Activated T-cell treated with anti-CD3 and anti-CD28 coated beads, Interleukin-2, amount 50 U/mL, for 48 hours (primary cell): ENCODE measurements around the gene KHDC1.
"Not testable (repeated sequence)": the region's sequence is repeated elsewhere in the genome, so short reads cannot be mapped to it uniquely, and the experiment has no call there.

ENCODE experiments used
- DNase-seq, 2 experiments: peaks; one replicate each; pipeline ENCODE4 v3.0.0-alpha.2; 2020

Gene KHDC1, protein sequence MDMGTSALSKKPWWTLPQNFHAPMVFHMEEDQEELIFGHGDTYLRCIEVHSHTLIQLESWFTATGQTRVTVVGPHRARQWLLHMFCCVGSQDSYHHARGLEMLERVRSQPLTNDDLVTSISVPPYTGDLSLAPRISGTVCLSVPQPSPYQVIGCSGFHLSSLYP

DNA sequence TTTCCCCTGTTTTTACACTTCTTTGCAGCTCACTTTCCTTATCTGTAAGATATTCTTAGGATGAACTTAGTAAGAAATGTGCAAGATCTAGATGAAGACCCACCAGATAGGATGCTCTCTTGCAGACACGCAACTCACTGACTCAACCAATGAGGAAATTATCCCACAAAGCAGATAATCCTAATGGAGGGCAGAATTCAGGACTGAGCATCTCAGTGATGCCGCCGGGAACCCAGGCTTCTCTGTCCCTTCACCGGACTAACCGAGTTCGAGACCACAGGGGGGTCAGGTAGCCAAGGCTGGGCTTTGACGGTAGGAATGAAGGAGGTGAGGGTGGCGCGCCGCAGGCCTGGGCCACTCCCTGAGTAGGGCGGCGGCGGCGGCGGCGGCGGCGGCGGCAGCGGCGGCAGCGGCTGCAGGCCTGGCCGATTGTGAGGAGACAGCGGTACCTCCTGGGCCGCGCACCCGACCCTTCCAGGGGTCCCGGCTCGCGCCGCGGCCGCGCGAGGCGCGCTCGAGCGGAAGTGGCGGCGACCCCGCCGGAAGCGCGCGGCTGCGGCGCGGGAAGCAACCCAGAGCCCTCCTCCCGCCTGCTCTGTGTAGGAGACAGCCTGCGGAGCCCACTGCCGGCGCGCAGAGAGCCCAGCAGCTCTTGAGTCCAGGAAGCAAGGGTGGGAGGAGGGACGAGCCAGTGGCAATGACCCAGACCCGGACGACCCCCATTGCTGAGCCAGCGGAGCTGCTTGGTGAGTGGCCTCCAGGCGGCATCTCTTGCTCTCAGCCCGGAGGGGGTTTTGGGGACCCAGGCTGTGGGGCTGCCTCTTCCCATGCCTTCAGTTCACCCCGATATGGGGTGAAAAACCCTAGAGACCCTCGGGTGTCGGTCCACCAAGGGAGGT is at the start of gene KHDC1:
KHDC1 (minus strand) TSS at position 526 of the 899 bp plus-strand sequence. CDS start 20,679 bp downstream, outside the sequence.
- DNase-seq: peak; percentile 75 to 81

DNA sequence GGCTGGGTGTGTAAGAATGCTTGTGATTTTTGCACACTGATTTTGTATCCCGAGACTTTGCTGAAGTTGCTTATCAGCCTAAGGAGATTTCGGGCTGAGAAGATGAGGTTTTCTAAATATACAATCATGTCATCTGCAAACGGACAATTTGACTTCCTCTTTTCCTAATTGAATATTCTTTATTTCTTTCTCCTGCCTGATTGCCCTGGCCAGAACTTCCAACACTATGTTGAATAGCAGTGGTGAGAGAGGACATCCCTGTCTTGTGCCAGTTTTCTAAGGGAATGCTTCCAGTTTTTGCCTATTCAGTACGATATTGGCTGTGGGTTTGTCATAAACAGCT is 47.5 kb upstream of the KHDC1 start:
- DNase-seq: not testable (repeated sequence)

DNA sequence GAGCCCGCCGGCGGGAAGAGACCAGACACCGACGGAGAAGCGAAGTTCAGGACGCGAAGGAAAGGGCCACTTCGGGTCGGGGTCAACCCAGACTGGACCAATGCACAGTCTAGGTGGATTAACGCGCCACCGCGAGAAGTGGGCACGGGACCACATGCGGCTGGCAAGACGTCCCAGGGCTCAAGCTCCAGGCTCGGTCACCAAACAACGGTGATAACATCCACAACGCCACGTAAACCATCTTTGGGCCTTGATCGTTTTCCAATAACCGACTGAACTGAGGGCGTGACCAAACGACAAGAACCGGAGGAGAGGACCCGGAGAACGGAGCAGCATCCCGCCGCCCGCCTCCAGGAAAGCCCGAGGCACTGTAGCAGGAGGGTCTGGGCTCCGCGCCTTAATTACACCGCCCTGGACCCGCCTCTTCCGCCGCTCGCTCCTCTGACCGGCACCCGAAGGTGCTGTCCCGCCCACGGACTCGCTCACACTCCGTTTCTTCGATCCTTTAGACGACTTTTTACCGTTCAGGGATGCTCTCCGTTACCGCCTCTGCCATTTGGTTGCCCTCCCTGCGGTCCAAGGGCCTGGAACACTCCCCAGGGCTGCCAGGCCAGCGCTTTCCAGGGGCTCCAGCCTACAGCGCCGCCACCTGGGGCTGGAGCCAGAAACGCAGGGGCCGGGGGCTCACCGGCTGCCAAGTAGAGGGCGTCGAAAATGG is 46.9 kb upstream of the KHDC1 start:
- DNase-seq: peak; percentile 77 to 83

DNA sequence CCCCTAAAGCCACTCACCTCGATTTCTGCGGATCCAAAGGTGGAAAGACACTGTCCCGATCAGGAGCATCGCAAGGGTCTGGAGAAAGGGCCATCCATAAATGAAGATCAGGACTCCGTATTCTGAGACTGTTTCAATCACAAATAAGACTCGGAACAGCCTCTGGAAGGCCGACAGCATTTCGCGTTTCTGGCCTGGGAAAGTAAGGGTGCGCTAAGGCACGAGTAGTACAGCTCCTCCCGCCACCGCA is 46.5 kb upstream of the KHDC1 start:
- no peak for DNase-seq

DNA sequence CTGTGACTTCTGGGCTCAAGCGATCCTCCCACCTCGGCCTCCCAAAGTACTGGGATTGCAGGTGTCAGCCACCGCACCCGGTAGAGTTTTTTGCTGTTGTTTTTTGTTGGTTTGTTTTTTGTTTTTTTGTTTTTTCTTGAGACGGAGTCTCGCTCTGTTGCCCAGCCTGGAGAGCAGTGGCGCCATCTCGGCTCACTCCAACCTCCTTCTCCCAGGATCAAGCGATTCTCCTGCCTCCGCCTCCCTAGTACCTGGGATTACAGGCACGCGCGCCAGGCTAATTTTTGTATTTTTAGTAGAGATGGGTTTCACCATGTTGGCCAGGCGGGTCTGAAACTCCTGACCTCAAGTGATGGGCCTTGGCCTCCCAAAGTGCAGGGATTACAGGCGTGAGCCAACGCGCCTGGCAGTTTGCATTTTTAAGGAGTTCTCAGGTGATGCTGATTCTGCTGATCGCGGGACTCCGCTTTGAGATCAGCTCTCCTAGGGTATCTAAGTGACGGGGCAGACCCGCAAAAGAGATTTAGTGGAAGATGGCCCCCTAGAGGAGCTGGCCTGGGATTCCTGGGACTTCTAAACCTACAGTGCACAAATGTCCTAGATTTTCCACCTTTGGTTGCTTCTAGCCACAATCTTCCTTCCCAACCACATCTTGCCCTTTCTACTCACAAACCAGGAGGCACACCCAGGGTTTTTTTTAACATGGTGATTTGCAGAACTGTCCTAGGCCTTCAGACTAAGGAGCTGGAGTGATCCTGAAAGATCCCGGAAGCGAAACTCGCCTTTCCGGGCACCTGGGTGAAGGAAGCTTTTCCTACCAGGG is 45.9 kb upstream of the KHDC1 start:
- DNase-seq: peak; percentile 23 to 25

DNA sequence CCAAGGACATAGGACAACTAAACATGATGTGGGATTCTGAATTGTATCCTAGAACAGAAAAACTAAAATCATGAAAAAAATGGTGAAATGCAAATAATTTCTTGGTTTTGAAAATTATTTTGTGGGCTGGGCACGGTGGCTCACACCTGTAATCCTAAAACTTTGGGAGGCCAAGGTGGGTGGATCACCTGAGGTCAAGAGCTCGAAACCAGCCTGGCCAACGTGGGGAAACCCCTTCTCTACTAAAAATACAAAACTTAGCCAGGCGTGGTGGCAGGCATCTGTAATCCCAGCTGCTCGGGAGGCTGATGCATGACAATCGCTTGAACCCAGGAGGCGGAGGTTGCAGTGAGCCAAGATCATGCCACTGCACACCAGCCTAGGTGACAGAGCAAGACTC is 40.8 kb upstream of the KHDC1 start:
- not testable (repeated sequence) for DNase-seq

DNA sequence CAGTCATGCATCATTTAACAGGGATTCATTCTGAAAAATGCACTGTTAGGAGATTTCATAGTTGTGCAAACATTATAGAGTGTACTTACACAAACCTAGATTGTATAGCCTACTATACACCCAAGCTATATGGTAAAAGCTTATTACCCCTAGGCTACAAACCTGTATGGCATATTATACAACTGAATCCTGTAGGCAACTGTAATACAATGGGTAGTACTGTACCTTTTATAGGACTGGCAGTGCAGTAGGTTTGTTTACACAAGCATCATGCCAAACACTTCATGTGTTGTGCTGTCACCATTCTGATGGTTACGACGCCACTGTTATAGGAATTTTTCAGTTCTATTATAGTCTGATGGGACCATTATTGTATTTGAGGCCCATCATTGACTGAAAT is 39.3 kb upstream of the KHDC1 start:
- no peak for DNase-seq

DNA sequence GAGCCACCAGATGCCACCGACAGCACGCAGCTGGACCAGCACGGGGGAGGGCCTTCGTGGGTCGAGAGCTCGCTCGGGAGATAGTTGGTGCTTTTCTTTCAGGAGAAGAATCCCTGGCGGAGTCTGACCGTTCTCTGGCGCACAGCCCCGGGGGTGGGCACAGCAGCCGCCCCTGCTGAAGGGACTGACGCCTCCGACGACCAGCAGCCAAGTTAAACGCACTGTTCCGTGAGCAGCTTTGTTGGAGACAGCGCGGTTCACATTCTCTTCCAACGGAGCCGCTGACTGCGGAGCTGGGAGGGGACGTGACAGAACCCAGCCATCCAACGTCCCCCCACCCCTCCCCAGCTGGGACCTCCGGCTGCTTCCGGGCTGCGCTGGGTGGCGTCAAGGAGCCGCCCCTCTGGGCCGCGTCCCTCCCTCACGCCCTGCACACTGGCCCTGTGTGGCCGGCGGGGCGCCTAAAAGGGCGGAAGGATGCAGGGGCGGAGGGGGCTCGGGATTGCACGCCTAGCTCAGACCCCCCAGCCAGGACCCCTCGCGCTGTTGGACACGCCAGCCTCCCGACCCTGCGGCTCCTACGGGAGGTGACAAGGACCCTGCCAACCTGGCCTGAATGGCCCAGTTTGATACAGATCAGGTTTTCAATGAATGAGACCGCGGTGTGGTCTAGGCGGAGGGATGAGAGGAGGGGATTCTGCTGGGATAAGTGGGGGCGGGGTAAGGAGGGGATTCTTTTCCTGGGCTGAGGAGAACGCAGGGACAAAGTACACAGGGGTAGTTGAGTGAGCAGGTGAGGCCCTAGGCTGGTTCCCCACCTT is 36.4 kb upstream of the KHDC1 start:
- no peak for DNase-seq

DNA sequence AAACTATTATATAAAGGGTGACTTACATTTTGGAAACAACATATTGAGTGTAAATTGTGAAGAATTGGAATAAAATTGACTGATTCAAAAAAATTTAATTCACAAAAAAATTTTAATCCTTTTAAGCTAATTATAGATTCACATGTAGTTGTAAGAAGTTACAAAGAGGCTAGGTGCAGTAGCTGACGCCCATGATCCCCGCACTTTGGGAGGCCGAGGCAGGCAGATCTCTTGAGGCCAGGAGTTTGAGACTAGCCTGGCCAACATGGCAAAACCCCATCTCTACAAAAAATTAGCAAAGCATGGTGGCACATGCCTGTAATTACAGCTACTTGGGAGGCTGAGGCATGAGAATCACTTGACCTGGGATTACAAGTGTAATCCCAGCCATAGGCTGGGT is 30.3 kb upstream of the KHDC1 start:
- DNase-seq: no peak

DNA sequence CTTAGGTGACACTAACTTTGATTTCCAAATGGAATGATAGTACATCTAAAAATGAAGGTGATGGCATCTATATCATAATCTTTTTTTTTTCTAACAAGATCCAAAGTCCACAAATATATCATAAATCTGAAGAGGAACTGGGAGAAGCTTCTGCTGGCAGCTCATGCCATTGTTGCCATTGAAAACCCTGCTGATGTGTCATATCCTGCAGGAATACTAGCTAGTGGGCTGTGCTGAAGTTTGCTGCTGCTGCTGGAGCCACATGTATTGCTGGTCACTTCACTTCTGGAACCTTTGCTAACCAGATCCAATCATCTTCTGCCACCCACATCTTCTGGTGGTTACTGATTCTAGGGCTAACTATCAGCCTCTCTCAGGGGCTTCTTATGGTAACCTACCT is 27.4 kb upstream of the KHDC1 start:
- no peak for DNase-seq

DNA sequence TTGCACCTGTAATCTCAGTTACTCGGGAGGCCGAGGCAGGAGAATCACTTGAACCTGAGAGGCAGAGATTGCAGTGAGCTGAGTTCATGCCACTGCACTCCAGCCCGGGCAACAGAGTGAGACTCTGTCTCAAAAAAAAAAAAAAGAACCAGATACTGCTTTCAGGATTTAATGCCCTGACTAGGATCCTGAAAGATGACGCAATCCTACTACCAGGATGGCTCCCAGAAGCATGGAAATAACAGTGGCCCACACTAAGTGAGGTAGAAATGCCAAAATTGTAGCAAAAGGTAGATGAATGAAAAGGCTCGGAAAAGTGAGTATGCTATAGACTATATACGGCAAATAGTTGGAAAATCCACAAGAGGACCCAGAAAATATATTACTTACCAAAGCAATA is 23.8 kb upstream of the KHDC1 start:
- DNase-seq: no peak

DNA sequence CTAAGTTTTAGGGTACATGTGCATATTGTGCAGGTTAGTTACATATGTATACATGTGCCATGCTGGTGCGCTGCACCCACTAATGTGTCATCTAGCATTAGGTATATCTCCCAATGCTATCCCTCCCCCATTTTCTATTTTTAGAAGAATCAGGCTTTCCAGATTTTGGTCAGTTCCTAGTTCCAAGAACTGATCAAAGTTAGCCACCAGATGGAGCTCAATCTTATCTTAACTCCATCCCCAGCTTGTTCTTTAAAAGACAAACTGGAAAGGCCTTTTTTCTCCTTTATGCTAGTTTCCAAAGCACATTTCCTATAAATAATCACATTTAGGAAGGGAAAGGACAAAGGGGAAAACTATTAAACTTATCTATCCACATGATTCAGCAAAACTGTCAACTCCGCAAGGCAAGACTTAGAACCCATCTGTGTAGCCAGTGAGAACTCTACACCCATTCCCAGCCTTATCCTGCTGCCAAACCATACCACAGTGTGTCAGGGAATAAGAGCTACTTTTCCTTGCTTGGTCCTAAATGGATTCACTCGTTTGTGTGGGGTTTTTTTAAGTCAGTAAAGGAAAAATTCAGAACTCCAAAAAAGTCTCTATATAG is 22.8 kb upstream of the KHDC1 start:
- DNase-seq: no peak

DNA sequence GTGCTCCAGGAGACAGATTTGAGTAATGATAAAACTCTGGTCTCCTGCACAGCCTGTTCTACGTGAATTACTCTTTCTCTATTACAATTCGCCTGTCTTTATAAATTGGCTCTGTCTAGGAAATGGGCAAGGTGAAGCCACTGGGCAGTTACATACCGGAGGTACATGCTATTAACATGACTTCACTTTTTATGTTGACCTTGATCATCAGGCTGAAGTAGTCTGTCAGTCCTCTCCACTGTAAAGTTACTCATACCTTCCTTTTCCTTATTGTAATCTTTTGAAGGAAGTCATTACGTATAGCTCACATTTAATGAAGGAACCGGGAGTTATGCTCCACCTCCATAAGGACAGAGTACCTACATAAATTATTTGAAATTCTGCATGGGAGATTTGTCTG is 19.9 kb upstream of the KHDC1 start:
- no peak for DNase-seq

DNA sequence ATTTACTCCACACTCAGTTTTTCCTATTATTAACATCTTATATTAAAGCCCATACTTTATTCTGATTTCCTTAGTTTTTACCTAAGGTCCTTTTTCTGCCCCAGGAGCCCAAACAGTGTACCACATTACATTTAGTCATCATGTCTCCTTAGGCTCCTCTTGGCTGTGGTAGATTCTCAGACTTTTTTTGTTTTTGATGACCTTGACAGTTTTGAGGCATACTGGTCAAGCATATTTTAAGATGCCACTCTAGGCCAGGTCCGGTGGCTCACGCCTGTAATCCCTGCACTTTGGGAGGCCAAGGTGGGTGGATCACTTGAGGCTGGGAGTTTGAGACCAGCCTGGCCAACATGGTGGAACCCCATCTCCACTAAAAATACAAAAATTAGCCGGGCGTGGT is 18.7 kb upstream of the KHDC1 start:
- DNase-seq: not testable (repeated sequence)

DNA sequence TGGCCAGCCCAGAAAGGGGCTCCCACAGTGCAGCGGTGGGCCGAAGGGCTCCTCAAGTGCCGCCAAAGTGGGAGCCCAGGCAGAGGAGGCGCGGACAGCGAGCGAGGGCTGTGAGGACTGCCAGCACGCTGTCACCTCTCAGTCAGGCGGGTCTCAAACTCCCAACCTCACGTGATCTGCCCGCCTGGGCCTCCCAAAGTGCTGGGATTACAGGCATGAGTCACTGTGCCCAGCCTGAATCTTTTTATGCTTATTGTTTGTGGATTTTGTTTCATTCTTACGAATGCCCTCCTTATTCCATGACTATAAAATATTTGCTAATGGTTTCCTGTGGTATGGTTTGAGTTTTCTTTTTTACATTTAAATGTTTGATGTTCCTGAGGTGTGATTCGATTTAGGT is 6.3 kb upstream of the KHDC1 start:
- not testable (repeated sequence) for DNase-seq

DNA sequence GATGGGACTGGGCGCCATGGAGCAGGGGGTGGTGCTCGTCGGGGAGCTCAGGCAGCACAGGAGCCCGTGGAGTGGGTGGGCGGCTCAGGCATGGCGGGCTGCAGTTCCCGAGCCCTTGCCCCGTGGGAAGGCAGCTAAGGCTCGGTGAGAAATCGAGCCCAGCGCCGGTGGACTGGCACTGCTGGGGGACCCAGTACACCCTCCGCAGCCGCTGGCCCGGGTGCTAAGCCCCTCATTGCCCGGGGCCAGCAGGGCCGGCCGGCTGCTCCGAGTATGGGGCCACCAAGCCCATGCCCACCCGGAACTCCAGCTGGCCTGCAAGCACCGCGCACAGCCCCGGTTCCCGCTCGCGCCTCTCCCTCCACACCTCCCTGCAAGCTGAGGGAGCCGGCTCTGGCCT is 5.9 kb upstream of the KHDC1 start:
- not testable (repeated sequence) for DNase-seq

DNA sequence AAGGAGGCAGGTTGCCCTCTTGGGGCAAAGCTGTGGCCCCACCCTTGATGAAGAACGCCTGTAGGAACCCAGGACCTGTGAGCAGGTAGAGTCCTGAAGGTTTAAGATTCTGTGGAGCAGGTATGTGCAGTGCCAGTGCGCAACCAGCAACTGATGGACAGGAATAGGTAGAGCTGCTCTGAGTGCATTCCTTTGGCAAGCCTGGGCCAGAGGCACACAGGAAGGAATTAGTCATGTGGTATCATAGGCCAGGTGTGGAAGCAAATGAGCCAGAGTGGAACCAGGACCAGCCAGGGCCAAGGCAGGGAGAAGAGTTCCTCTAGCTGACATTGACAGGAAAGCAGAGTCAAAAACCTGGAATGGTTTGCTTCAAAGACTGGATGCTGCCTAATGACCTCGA is 1.4 kb upstream of the KHDC1 start:
- DNase-seq: no peak

DNA sequence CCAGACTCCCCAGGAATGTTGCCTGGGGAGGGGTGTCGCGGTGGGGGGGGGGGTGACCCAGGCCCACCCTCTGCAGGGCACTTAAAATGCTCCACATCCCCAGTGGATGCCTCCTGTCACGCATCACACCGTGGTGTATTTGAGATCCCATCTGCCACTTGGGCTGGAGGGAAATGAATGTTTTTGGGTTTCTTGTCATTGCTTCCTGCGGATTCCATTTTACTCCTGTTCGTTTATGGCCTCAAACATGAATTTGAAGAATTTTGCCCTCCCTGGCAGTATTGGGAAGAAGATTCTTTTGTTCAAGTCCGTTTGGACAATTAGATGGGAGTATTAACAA is 544 bp upstream of the KHDC1 start:
- no peak for DNase-seq

DNA sequence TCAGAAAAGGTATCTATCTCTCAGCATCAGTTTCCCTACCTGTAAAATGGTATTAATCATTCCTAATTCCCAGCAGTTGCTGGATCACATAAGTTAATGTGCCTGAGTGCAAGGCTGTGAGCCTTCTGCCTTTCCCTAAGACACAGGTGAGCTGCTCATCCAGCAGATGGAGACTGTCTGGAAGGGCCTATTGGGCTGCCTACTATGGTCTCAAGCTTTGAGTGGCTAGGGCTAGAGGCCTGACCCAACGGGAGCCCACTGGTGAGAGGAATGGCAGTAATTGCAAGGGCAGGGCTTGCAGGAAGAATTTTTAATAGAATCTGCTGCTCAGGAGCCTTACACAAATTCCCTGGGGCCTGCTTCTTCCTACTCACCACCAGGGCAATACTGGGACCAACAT is 4.3 kb downstream of the KHDC1 start:
- no peak for DNase-seq

DNA sequence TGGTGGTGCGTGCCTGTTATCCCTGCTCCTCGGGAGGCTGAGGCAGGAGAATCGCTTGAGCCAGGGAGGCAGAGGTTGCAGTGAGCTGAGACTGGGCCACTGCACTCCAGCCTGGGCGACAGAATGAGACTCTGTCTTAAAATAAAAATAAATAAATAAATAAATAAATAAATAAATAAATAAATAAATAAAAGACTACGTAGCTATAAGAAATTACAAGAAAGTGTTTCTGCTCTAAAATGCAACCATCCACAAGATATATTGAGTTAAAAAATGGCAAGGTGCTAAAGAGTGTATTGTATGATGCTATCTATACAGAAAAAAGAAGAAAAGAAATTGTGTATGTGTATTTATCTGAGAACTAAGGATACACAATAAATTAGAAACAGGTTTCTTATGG is 8.7 kb downstream of the KHDC1 start:
- not testable (repeated sequence) for DNase-seq

DNA sequence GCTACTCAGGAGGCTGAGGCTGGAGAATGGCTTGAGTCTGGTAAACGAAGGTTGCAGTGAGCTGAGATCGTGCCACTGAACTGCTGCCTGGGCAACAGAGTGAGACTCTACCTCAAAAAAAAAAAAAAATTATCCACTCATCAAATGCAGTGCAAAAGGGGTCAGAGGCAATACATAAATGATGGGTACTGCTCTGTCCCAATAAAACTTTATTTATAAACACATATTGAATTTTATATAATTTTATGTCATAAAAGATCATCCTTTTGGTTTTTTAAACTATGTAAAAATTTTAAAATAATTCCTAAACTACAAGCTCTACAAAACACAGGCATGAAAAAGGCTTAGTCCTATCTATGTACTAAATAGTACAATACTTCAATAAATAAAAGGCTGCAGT is 10.3 kb downstream of the KHDC1 start:
- no peak for DNase-seq

DNA sequence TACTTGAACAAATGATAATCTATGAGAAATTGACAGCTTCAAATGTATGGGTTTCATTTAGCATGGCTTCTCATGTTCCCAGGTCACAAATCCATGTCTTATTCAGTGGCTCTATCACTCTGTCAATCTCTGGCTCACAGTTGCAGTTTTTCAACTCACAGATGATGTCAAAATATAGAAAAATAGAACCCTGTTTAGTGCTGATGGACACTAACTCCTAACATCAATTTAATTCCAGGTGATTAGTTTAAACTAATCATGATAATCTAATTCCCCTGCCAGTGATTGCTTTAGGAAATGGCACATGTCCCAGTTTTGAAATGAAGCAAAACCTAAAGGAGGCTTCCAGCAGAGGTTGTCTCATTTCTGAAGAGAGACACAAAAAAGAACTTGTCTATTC is 13.0 kb downstream of the KHDC1 start:
- no peak for DNase-seq
